HEK293T (cell line): ENCODE results near the gene TMEM233.

ENCODE experiments used
- ARNT ChIP-seq: fragments of 450-650 bp; IDR thresholded peaks from 2 replicates; pipeline ENCODE4 v1.6.1; 2017; ENCODE audit warnings: mild to moderate bottlenecking
- BHLHE40 ChIP-seq: fragments of 450-650 bp; IDR thresholded peaks from 2 replicates; pipeline ENCODE4 v1.6.1; 2016; ENCODE audit warnings: mild to moderate bottlenecking, moderate library complexity, borderline replicate concordance
- ELF4 ChIP-seq: fragments of 450-650 bp; IDR thresholded peaks from 2 replicates; pipeline ENCODE4 v1.6.1; 2017; ENCODE audit warnings: antibody characterized with exemption
- FOXA1 ChIP-seq: fragments of 450-650 bp; IDR thresholded peaks from 2 replicates; pipeline ENCODE4 v1.6.1; 2016; ENCODE audit warnings: mild to moderate bottlenecking
- FOXK2 ChIP-seq: fragments of 450-650 bp; IDR thresholded peaks from 2 replicates; pipeline ENCODE4 v1.6.1; 2016; ENCODE audit warnings: mild to moderate bottlenecking
- FOXM1 ChIP-seq: fragments of 450-650 bp; IDR thresholded peaks from 2 replicates; pipeline ENCODE4 v1.6.1; 2017; ENCODE audit warnings: mild to moderate bottlenecking, borderline replicate concordance
- NFRKB ChIP-seq: fragments of 450-650 bp; IDR thresholded peaks from 2 replicates; pipeline ENCODE4 v1.6.1; 2016; ENCODE audit warnings: mild to moderate bottlenecking, moderate library complexity
- SP1 ChIP-seq: fragments of 450-650 bp; IDR thresholded peaks from 2 replicates; pipeline ENCODE4 v1.6.1; 2017
- SUZ12 ChIP-seq: fragments of 450-650 bp; IDR thresholded peaks from 2 replicates; pipeline ENCODE4 v1.6.1; 2016; ENCODE audit warnings: mild to moderate bottlenecking

- TF ChIP-seq ELF4 (no peak), FOXM1 (no peak), SP1 (no peak), ARNT (no peak), NFRKB (no peak), SUZ12 (no peak), FOXA1 (no peak), FOXK2 (no peak), BHLHE40 (no peak)
These were observed 68.3 kb downstream of the TMEM233 start for GRCh38 chr12:119661882-119662281.
